ENCODE results near the gene MAGI3.

The MAGI3 gene

DNA sequence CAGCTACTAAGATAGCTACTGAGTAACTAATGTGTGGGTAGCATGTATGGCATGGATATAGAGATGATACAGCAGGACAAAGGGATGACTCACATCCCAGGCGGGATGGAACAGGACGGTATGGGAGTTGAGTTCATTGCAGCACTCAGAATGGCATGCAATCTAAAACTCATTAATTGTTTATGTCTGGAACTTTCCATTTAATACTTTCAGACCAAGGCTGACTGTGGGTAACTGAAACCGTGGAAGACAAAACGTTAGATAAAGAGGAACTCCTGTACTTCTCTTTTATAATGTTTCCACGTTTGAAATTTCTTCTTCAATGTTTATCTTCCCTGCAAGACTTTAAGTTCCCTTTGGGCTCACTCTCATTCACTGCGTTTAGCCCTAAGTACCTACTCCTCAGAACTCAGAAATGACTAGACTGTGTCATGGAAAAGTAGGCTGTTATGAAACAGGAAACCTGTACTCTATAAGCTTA is 151.9 kb downstream of the MAGI3 start:
- DNase-seq (ENCODE audit: extremely low read depth, low read depth), result peak; percentile 70
- H3K4me3 ChIP-seq (replicated peaks; ENCODE audit: low read depth, low read length), result no peak overlapping the region
- no peak for TF ChIP-seq CTCF (IDR thresholded peaks at IDR 0.05; ENCODE audit: low read depth, low read length, missing control alignments)

- DNase-seq (ENCODE audit: extremely low read depth, low read depth), result no peak
- TF ChIP-seq CTCF (IDR thresholded peaks at IDR 0.05; ENCODE audit: low read depth, low read length, missing control alignments), result no peak
- no peak overlapping the region for H3K4me3 ChIP-seq (replicated peaks; ENCODE audit: low read depth, low read length)
Measured at GRCh38 chr1:113543110-113543509, 152.8 kb downstream of the MAGI3 start.

GRCh38 chr1:113545210-113545609 is 154.9 kb downstream of the MAGI3 start:
- TF ChIP-seq CTCF (IDR thresholded peaks at IDR 0.05; ENCODE audit: low read depth, low read length, missing control alignments), result no peak
- no peak overlapping the region for H3K4me3 ChIP-seq (replicated peaks; ENCODE audit: low read depth, low read length)
- DNase-seq (ENCODE audit: extremely low read depth, low read depth), result no peak

DNA sequence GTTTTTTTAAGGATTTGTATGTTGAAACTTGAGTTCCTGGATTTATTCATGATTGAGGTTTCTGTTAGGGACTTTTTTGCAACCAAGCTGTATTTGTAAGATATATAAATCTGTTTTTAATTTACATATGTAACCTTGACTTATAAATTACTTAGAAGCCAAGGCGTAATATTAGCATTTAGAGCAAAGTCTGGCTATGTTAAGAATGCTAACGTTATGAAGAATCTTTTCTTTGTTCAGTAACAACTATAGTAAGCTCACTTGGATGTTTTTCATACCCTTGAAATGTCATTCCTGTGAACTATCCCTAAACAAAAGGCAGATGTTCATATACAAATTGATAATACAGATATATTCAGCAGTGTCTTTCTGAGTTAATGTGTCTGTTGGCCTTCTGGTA is 155.3 kb downstream of the MAGI3 start:
- TF ChIP-seq CTCF (IDR thresholded peaks at IDR 0.05; ENCODE audit: low read depth, low read length, missing control alignments), result no peak
- DNase-seq (ENCODE audit: extremely low read depth, low read depth), result no peak
- H3K4me3 ChIP-seq (replicated peaks; ENCODE audit: low read depth, low read length), result no peak overlapping the region

GRCh38 chr1:113551728-113552127 is 161.4 kb downstream of the MAGI3 start:
- no peak for DNase-seq (ENCODE audit: extremely low read depth, low read depth)
- H3K4me3 ChIP-seq (replicated peaks; ENCODE audit: low read depth, low read length), result no peak overlapping the region
- no peak for TF ChIP-seq CTCF (IDR thresholded peaks at IDR 0.05; ENCODE audit: low read depth, low read length, missing control alignments)

- no peak overlapping the region for H3K4me3 ChIP-seq (replicated peaks; ENCODE audit: low read depth, low read length)
- no peak for DNase-seq (ENCODE audit: extremely low read depth, low read depth)
- TF ChIP-seq CTCF (IDR thresholded peaks at IDR 0.05; ENCODE audit: low read depth, low read length, missing control alignments), result no peak
Measured at GRCh38 chr1:113552244-113552643, 161.9 kb downstream of the MAGI3 start.

GRCh38 chr1:113557187-113557586 is 166.9 kb downstream of the MAGI3 start:
- no peak for TF ChIP-seq CTCF (IDR thresholded peaks at IDR 0.05; ENCODE audit: low read depth, low read length, missing control alignments)
- DNase-seq (ENCODE audit: extremely low read depth, low read depth), result no peak
- no peak overlapping the region for H3K4me3 ChIP-seq (replicated peaks; ENCODE audit: low read depth, low read length)
